NB4 (cell line): ENCODE data around the gene AHRR.
"Not testable (repeated sequence)": the region's sequence is repeated elsewhere in the genome, so short reads cannot be mapped to it uniquely, and the experiment has no call there.

ENCODE experiments used
- DNase-seq: peaks from one replicate; pipeline ENCODE4 v3.0.0; 2010; ENCODE audit warnings: low read depth
- H3K4me3 ChIP-seq: one replicate; pipeline ENCODE4 v1.5.1; 2011; ENCODE audit warnings: mild to moderate bottlenecking, low read depth, low read length, moderate library complexity
- MAX ChIP-seq: IDR thresholded peaks from 2 replicates; pipeline ENCODE4 v1.6.1; 2011; ENCODE audit warnings: low read depth, low read length
- MYC ChIP-seq: IDR thresholded peaks from 2 replicates; pipeline ENCODE4 v1.6.1; 2011; ENCODE audit warnings: low read depth, low read length
- POLR2A ChIP-seq: IDR thresholded peaks from 2 replicates; pipeline ENCODE4 v1.6.1; 2011; ENCODE audit warnings: mild to moderate bottlenecking; ENCODE audit not compliant: insufficient read length; ENCODE audit errors: extremely low read depth
- TF ChIP-seq, protein P1 (sequence below): IDR thresholded peaks from one replicate; pipeline ENCODE4 v1.5.1; 2012; ENCODE audit warnings: low read depth, low read length

The AHRR gene

GRCh38 chr5:400282-401145, 79.0 kb downstream of the AHRR start:
- peak overlapping the region; percentile 25 for H3K4me3 ChIP-seq
- TF ChIP-seq, protein P1, sequence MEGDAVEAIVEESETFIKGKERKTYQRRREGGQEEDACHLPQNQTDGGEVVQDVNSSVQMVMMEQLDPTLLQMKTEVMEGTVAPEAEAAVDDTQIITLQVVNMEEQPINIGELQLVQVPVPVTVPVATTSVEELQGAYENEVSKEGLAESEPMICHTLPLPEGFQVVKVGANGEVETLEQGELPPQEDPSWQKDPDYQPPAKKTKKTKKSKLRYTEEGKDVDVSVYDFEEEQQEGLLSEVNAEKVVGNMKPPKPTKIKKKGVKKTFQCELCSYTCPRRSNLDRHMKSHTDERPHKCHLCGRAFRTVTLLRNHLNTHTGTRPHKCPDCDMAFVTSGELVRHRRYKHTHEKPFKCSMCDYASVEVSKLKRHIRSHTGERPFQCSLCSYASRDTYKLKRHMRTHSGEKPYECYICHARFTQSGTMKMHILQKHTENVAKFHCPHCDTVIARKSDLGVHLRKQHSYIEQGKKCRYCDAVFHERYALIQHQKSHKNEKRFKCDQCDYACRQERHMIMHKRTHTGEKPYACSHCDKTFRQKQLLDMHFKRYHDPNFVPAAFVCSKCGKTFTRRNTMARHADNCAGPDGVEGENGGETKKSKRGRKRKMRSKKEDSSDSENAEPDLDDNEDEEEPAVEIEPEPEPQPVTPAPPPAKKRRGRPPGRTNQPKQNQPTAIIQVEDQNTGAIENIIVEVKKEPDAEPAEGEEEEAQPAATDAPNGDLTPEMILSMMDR: no peak
- TF ChIP-seq MAX: no peak
- TF ChIP-seq POLR2A: no peak
- no peak for TF ChIP-seq MYC
- peak; percentile 48 for DNase-seq

DNA sequence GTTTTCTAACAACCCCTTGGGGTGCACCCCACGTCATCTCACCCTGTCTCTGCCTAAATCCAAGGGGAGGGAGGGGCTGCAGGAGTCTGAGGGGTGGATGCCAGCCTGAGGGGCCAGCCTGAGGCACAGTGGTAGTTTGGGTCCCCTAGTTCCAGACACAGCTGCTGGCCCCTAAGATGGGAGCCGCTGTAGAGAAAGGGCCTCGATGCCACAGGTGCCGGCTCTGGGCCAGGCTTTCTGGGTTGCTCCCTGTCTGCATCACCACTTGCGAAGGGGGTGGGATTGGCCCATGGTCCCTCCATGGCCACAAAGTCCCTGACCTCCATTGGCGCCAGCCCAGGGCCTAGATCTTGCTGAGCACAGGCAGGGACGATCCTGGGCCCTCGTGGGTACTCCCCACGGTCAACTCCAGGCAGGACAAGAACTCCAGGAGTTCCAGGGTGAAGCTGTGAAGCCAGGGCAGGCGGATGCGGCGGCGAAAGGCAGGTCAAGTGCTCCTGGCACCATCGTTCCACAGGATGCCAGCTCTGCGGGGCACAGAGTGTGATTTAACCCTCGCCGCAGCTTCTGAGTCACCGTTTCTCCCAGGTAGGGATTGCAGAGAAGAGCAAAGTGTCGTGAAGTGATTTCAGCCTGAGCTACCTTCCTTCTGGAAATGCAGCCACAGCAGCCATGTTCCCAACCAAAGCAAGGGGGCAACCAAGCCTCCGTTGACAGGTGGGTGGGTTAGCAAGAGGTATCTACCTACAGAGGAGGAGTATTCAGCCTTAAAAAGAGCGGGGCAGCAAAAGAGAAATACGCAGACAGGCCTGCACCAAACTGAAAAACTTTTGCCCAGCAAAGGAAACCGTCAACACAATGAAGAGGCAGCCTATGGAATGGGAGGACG, 79.9 kb downstream of the AHRR start:
- TF ChIP-seq MYC (no peak), POLR2A (no peak)
- DNase-seq: peak; percentile 12
- H3K4me3 ChIP-seq: no peak overlapping the region

GRCh38 chr5:402219-402614, 80.7 kb downstream of the AHRR start:
- not testable (repeated sequence) for DNase-seq, H3K4me3 ChIP-seq

DNA sequence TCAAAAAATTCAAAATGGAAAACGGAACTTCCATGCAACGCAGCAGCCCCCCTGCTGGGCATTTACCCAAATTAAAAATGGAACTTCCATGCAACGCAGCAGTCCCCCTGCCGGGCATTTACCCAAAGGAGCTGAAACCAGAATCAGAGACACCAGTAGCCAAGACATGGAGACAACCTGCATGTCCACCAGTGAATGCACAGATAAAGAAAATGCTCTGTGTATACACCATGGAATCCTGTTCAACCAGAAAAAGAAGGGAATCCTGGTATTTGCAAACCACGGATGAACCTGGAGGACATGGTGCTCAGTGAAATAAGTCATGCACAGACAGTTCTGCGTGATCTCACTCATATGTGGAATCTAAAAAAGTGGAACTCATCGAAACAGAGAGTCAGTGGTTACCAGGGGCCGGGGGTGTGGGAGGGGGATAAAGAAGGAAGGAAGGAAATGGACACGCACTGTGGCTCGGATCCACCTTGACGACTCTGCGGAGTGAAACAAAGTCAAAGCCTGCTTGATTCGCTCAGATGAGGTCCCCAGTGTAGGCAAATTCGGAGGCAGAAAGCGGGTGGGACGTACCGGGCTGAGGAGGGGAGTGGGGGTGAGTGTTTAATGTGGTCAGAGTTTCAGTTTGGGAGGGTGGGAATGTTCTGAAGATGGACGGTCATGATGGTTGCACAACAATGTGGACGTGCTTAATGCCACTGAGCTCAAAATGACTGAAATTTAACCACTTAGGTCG, 81.3 kb downstream of the AHRR start:
- TF ChIP-seq MYC (0 out of 2 replicates have a peak, but pooled peaks have one; percentile 53), MAX (peak; percentile 35), POLR2A (peak; percentile 45)
- TF ChIP-seq, protein P1: peak; percentile 45
- DNase-seq: peak; percentile 98

DNA sequence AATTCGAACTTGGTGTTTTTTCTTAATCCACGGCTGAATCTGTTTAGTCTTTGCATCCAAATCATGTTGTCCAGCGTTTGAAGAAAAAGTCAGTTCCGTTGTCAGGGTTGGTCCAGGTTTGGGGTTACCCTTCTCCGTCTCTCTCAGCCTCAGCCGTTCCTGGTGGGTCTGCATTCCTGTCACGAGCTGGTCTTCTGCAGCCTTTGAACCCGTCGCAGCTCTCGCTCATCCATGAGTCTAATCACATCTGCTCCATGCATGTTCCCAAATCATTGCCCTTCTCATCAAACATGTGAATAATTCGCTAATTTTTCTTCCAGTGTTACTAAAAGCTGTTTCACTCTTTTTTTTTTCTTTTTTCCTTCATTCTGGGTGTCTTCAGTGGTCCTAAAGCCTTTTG, 82.5 kb downstream of the AHRR start:
- TF ChIP-seq, protein P1: no peak
- TF ChIP-seq MAX (no peak), POLR2A (no peak), MYC (no peak)
- no peak overlapping the region for H3K4me3 ChIP-seq
- DNase-seq: no peak

More for the DNA sequence above, 81.3 kb downstream of the AHRR start:
- peak overlapping the region; percentile 46 for H3K4me3 ChIP-seq

- DNase-seq: no peak
- H3K4me3 ChIP-seq: no peak overlapping the region
- no peak for TF ChIP-seq MAX
- TF ChIP-seq POLR2A: no peak
- TF ChIP-seq MYC: no peak
- TF ChIP-seq, protein P1: no peak
These were observed 83.2 kb downstream of the AHRR start for GRCh38 chr5:404666-405241.
